Naive thymus-derived CD8-positive, alpha-beta T cell (primary cell): ENCODE measurements around the gene GALNT2. TPM values are rescaled to one million over a fixed set of nuclear protein-coding genes. Genes with fewer than 3 reads are reported as not detected.
A peak's percentile ranks its signal among the peaks of the same experiment; 100 is the strongest.

Experiments used
- ATAC-seq, 2 donors: fragments of 150-1000 bp; cut with Tn5 transposase in 1 of 2; sonication (Bioruptor Pico), chemical (Tn5 transposase) in 1 of 2; 1 replicate in 1 of 2; 2 replicates in 1 of 2; pipeline ENCODE4 v1.10.0; 2021; ENCODE audit warnings: mild to moderate bottlenecking in 2 of 2, moderate library complexity in 2 of 2
- POLR2A ChIA-PET: fragments of 350-600 bp; sonication (Branson Sonifier 250); formaldehyde crosslinking; loops from one replicate; lab custom pipeline; 2021; ENCODE audit warnings: antibody characterized with exemption; lab: Charles Lee
- DNase-seq, 10 donors: peaks; one replicate each; pipeline versions ENCODE4 v3.0.0 to v3.0.0-alpha.2; 2020 to 2022
- H3K27ac Mint-ChIP-seq, 10 donors: one replicate each; pipeline ENCODE4 v1.8.0; 2020 to 2022; ENCODE audit warnings: mild to moderate bottlenecking in 10 of 10, mixed read lengths in 10 of 10, moderate library complexity in 4 of 10, inconsistent platforms in 1 of 10
- H3K27me3 Mint-ChIP-seq, 5 donors: one replicate each; pipeline ENCODE4 v1.8.0; 2021 to 2022; ENCODE audit warnings: mixed read lengths in 5 of 5
- H3K36me3 Mint-ChIP-seq, 3 donors: one replicate each; pipeline ENCODE4 v1.8.0; 2020 to 2022; ENCODE audit warnings: mixed read lengths in 3 of 3, mild to moderate bottlenecking in 2 of 3, inconsistent platforms in 1 of 3
- H3K4me1 Mint-ChIP-seq, 4 donors: one replicate each; pipeline ENCODE4 v1.8.0; 2021 to 2022; ENCODE audit warnings: mixed read lengths in 4 of 4
- H3K4me3 Mint-ChIP-seq, 10 donors: one replicate each; pipeline ENCODE4 v1.8.0; 2020 to 2022; ENCODE audit warnings: mild to moderate bottlenecking in 10 of 10, mixed read lengths in 10 of 10, moderate library complexity in 6 of 10, inconsistent platforms in 1 of 10
- H3K9me3 Mint-ChIP-seq, 9 donors: one replicate each; pipeline ENCODE4 v1.8.0; 2020 to 2022; ENCODE audit warnings: mixed read lengths in 9 of 9, mild to moderate bottlenecking in 3 of 9, inconsistent platforms in 1 of 9, moderate library complexity in 1 of 9
- polyA plus RNA-seq, 3 donors: library from polyadenylated mRNA; unstranded; fragments of 300-500 nt; fragmentation: Illumina TruSeq; gene quantifications; one replicate each; pipeline ENCODE4 v1.2.3, GENCODE V29; 2021
- total RNA-seq, 8 experiments: library from RNA in 2 of 8; stranded (reverse) in 2 of 8; gene quantifications; one replicate each; pipeline ENCODE4 v1.2.3 and lab custom pipeline; 2021 to 2026

GALNT2 gene
- total and polyA plus RNA-seq, 5 experiments from 2014 or later: 10.7 to 22.2 (median 15.3) TPM

GRCh38 chr1:230266456-230266855 lies 199.4 kb downstream of the GALNT2 start:
- H3K27ac Mint-ChIP-seq: peak overlapping the region in 3 of 10 donors; percentile 14 to 64 (median 56)
- peak in 1 of 10 donors; percentile 8 for DNase-seq

GRCh38 chr1:230267338-230268065 lies 200.5 kb downstream of the GALNT2 start:
- Mint-ChIP-seq H3K27me3 (no peaks in the 10 kb centered on the region), H3K4me3 (no peak overlapping the region), H3K9me3 (no peaks in the 10 kb centered on the region), H3K4me1 (peaks cover 9 to 33% (median 24%) of the 10 kb centered on the region in 4 donors), H3K36me3 (peaks cover 0 to 47% (median 27%) of the 10 kb centered on the region in 3 donors), H3K27ac (peak overlapping the region in 1 of 10 donors; percentile 80)
- ATAC-seq: no peak
- POLR2A ChIA-PET: no interaction called here
- DNase-seq: peak in 1 of 10 donors; percentile 36

More at GRCh38 chr1:230266456-230266855, 199.4 kb downstream of the GALNT2 start:
- POLR2A ChIA-PET: no interaction called here
- Mint-ChIP-seq H3K4me3 (no peak overlapping the region), H3K4me1 (peaks cover 7 to 27% (median 19%) of the 10 kb centered on the region in 4 donors), H3K9me3 (no peaks in the 10 kb centered on the region), H3K27me3 (no peaks in the 10 kb centered on the region), H3K36me3 (peaks cover 0 to 57% (median 33%) of the 10 kb centered on the region in 3 donors)
- no peak for ATAC-seq

GRCh38 chr1:230268371-230269170 lies 201.5 kb downstream of the GALNT2 start:
- H3K4me1 Mint-ChIP-seq: peaks cover 16 to 44% (median 35%) of the 10 kb centered on the region in 4 donors
- H3K27me3 Mint-ChIP-seq: no peaks in the 10 kb centered on the region
- H3K9me3 Mint-ChIP-seq: no peaks in the 10 kb centered on the region
- peak in 1 of 10 donors; percentile 52 for DNase-seq
- POLR2A ChIA-PET: no interaction called here
- no peak overlapping the region for H3K4me3 Mint-ChIP-seq
- peak overlapping the region in 2 of 10 donors; percentile 11 to 24 for H3K27ac Mint-ChIP-seq
- ATAC-seq: no peak
- peaks cover 0 to 36% (median 21%) of the 10 kb centered on the region in 3 donors for H3K36me3 Mint-ChIP-seq

GRCh38 chr1:230270185-230270558 lies 203.1 kb downstream of the GALNT2 start:
- POLR2A ChIA-PET: no interaction called here
- Mint-ChIP-seq H3K27me3 (no peaks in the 10 kb centered on the region), H3K4me1 (peaks cover 20 to 54% (median 44%) of the 10 kb centered on the region in 4 donors), H3K36me3 (peaks cover 0 to 20% (median 11%) of the 10 kb centered on the region in 3 donors), H3K27ac (peak overlapping the region in 9 of 10 donors; percentile 37 to 92 (median 73)), H3K9me3 (no peaks in the 10 kb centered on the region), H3K4me3 (peak overlapping the region in 9 of 10 donors; percentile 11 to 68 (median 49))
- no peak for ATAC-seq
- peak in 1 of 10 donors; percentile 18 for DNase-seq

- Mint-ChIP-seq H3K4me3 (peak overlapping the region; percentile 22 to 77 (median 61)), H3K27ac (peak overlapping the region in 9 of 10 donors; percentile 64 to 92 (median 86)), H3K36me3 (peaks cover 0 to 16% (median 10%) of the 10 kb centered on the region in 3 donors), H3K9me3 (no peaks in the 10 kb centered on the region), H3K4me1 (peaks cover 20 to 54% (median 44%) of the 10 kb centered on the region in 4 donors), H3K27me3 (no peaks in the 10 kb centered on the region)
- peak; percentile 41 to 47 for ATAC-seq
- POLR2A ChIA-PET: no interaction called here
- peak in 1 of 10 donors; percentile 24 for DNase-seq
Measured at GRCh38 chr1:230270559-230271281, 203.7 kb downstream of the GALNT2 start.

GRCh38 chr1:230271300-230272035 lies 204.4 kb downstream of the GALNT2 start:
- Mint-ChIP-seq H3K27ac (peak overlapping the region in 9 of 10 donors; percentile 49 to 92 (median 81)), H3K4me1 (peaks cover 20 to 55% (median 46%) of the 10 kb centered on the region in 4 donors), H3K9me3 (no peaks in the 10 kb centered on the region), H3K27me3 (no peaks in the 10 kb centered on the region), H3K4me3 (peak overlapping the region in 9 of 10 donors; percentile 1 to 77 (median 57)), H3K36me3 (peaks cover 0 to 12% (median 8%) of the 10 kb centered on the region in 3 donors)
- POLR2A ChIA-PET: interaction anchor here (0.5 kb wide), 1 partner anchor 431 kb away, joined by 3 read pairs; no protein-coding TSS in a partner anchor
- DNase-seq (peak in 1 of 10 donors; percentile 60), ATAC-seq (no peak)

GRCh38 chr1:230272557-230272956 lies 205.5 kb downstream of the GALNT2 start:
- DNase-seq (peak in 1 of 10 donors; percentile 40), ATAC-seq (no peak)
- POLR2A ChIA-PET: no interaction called here
- Mint-ChIP-seq H3K36me3 (peaks cover 0 to 10% (median 5%) of the 10 kb centered on the region in 3 donors), H3K4me3 (peak overlapping the region in 1 of 10 donors; percentile 64), H3K4me1 (peaks cover 28 to 64% (median 57%) of the 10 kb centered on the region in 4 donors), H3K27me3 (no peaks in the 10 kb centered on the region), H3K9me3 (no peaks in the 10 kb centered on the region), H3K27ac (peak overlapping the region in 9 of 10 donors; percentile 9 to 95 (median 53))

- Mint-ChIP-seq H3K27ac (peak overlapping the region; percentile 37 to 95 (median 76)), H3K4me3 (peak overlapping the region in 6 of 10 donors; percentile 27 to 64 (median 52)), H3K9me3 (no peaks in the 10 kb centered on the region), H3K36me3 (peaks cover 0 to 6% (median 3%) of the 10 kb centered on the region in 3 donors), H3K27me3 (no peaks in the 10 kb centered on the region), H3K4me1 (peaks cover 30 to 68% (median 62%) of the 10 kb centered on the region in 4 donors)
- DNase-seq (peak in 3 of 10 donors; percentile 17 to 38 (median 27)), ATAC-seq (peak in 1 of 2 donors; percentile 47)
- POLR2A ChIA-PET: no interaction called here
Measured at GRCh38 chr1:230273141-230273710, 206.2 kb downstream of the GALNT2 start.

- DNase-seq (peak in 2 of 10 donors; percentile 23 to 39), ATAC-seq (peak; percentile 41 to 52)
- Mint-ChIP-seq H3K4me1 (peaks cover 39 to 74% (median 69%) of the 10 kb centered on the region in 4 donors), H3K27ac (peak overlapping the region; percentile 53 to 92 (median 74)), H3K4me3 (peak overlapping the region; percentile 33 to 82 (median 74)), H3K9me3 (no peaks in the 10 kb centered on the region), H3K36me3 (peaks cover 0 to 15% (median 2%) of the 10 kb centered on the region in 3 donors), H3K27me3 (no peaks in the 10 kb centered on the region)
- POLR2A ChIA-PET: no interaction called here
Measured at GRCh38 chr1:230274254-230274653, 207.2 kb downstream of the GALNT2 start.

GRCh38 chr1:230276401-230276800 lies 209.4 kb downstream of the GALNT2 start:
- H3K9me3 Mint-ChIP-seq: no peaks in the 10 kb centered on the region
- POLR2A ChIA-PET: no interaction called here

More at GRCh38 chr1:230276401-230276800, 209.4 kb downstream of the GALNT2 start:
- peak overlapping the region in 2 of 10 donors; percentile 12 to 58 for H3K4me3 Mint-ChIP-seq
- H3K27ac Mint-ChIP-seq: peak overlapping the region in 6 of 10 donors; percentile 9 to 92 (median 73)
- H3K4me1 Mint-ChIP-seq: peaks cover 39 to 68% (median 65%) of the 10 kb centered on the region in 4 donors
- DNase-seq (peak in 1 of 10 donors; percentile 34), ATAC-seq (no peak)
- H3K36me3 Mint-ChIP-seq: peaks cover 0 to 24% (median 0%) of the 10 kb centered on the region in 3 donors
- no peaks in the 10 kb centered on the region for H3K27me3 Mint-ChIP-seq
